Right cardiac atrium (tissue), 5 donors: Measurements from ENCODE around the gene ADM2. TPM values are rescaled to one million over a fixed set of nuclear protein-coding genes. Genes with fewer than 3 reads are reported as not detected.

Experiments
- ATAC-seq, 2 donors: fragments of 200-7000 bp; cut with Tn5 transposase; one replicate each; pipeline versions ENCODE4 v1.8.0 to v1.9.1; 2020; ENCODE audit warnings: moderate library complexity in 2 of 2, mild to moderate bottlenecking in 1 of 2
- DNase-seq, 3 donors: peaks; one replicate each; pipeline ENCODE4 v3.0.0-alpha.2; 2020
- H3K27ac ChIP-seq: one replicate; pipeline ENCODE4 v1.5.1; 2013; ENCODE audit warnings: mild to moderate bottlenecking, low read length, control low read depth, moderate library complexity
- H3K27me3 ChIP-seq: one replicate; pipeline ENCODE4 v1.6.1; 2013; ENCODE audit not compliant: control insufficient read depth, insufficient read depth
- H3K4me1 ChIP-seq: one replicate; pipeline ENCODE4 v1.6.1; 2013; ENCODE audit warnings: low read length; ENCODE audit not compliant: control insufficient read depth, insufficient read depth
- H3K4me3 ChIP-seq: one replicate; pipeline ENCODE4 v1.5.1; 2013; ENCODE audit warnings: low read length, control low read depth
- H3K9me3 ChIP-seq: one replicate; pipeline ENCODE4 v1.6.1; 2013; ENCODE audit warnings: low read length; ENCODE audit not compliant: control insufficient read depth
- WGBS: extraction: QIAGEN DNeasy Blood & Tissue Kit; methylation state at CpG from one replicate; pipeline ENCODE4 v1.1.7; 2013; 5-methylcytosine and 5-hydroxymethylcytosine counted together
- intact Hi-C, 4 donors: fragments of 100-400 bp; cut with DNase I; formaldehyde crosslinking; loops; one replicate each; pipeline versions ENCODE4 v1.11.0 to v1.14.0; 2022 to 2023
- polyA plus RNA-seq: library from polyadenylated mRNA; stranded (reverse); fragments of 200-250 nt; gene quantifications from one replicate; pipeline ENCODE4 v1.2.3, GENCODE V29; 2013
- total RNA-seq, 4 donors: library from RNA; stranded (reverse); fragmentation: NEBNext Ultra II Directional; extraction: Animal tissue kit (Norgen Biotek cat#: 25700); gene quantifications; one replicate each; pipeline ENCODE4 v1.2.1, GENCODE V29; 2021
- donor health status: healthy with polysubstance abuse.
- donor health status: DM: no; HTN: yes; CAD: no.
- donor health status: DM: no; HTN: no; CAD: no.
- donor health status: DM: no; HTN: yes; CAD: no; lungs with severe emphysema.
- donor health status: DM: yes; HTN: yes; CAD: no.

Gene ADM2
- total and polyA plus RNA-seq, 5 donors: 0.05 to 0.32 (median 0.11) TPM; not detected in 2

DNA sequence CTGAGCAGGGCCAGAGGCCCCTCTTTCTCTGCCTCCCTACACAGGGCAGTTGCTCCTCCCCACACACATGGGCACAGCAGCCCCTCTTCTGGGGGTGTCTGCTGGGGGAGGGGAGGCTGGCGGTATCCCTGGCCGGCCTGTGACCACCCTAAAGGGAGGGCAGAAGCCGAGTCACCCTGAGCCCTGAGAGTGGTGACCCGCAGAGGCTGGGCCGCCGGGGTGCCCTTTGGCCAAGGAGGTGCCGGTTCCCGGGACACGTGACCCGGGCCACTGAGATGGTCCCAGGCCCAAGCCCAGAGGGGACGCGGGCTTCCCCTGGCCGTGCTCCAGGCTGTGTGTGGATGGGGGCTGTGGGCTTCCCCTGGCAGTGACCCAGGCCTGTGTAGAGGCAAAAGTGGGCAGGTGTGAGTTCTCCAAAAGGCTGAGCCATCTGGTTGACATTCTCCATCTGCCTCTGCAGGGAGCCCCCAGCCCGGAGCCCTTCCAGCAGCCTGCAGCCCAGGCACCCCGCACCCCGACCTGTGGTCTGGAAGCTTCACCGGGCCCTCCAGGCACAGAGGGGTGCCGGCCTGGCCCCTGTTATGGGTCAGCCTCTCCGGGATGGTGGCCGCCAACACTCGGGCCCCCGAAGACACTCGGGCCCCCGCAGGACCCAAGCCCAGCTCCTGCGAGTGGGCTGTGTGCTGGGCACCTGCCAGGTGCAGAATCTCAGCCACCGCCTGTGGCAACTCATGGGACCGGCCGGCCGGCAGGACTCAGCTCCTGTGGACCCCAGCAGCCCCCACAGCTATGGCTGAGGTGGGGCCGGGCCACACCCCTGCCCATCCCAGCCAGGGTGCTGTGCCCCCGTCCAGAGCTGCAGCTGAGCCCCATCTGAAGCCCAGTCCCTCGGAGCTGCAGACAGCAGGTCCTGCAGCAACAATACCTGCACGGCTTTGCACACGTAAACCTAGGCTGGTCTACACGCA lies 1.0 kb downstream of the ADM2 start:
- peak in 1 of 2 donors; percentile 4 for ATAC-seq
- H3K4me1 ChIP-seq: no peaks in the 10 kb centered on the region
- DNase-seq: peak in 2 of 3 donors; percentile 58 to 63
- no peak overlapping the region for H3K4me3 ChIP-seq
- intact Hi-C loops: no loop called here
- no peaks in the 10 kb centered on the region for H3K27me3 ChIP-seq
- 63% methylated on average over 35 of the region's 35 CpGs for WGBS
- H3K9me3 ChIP-seq: no peaks in the 10 kb centered on the region
- no peak overlapping the region for H3K27ac ChIP-seq

- Histone ChIP-seq H3K4me3 (no peak overlapping the region), H3K9me3 (no peaks in the 10 kb centered on the region), H3K27ac (no peak overlapping the region), H3K27me3 (no peaks in the 10 kb centered on the region), H3K4me1 (no peaks in the 10 kb centered on the region)
- DNase-seq (peak in 1 of 3 donors; percentile 13), ATAC-seq (no peak)
- 87% methylated on average over 10 of the region's 10 CpGs for WGBS
- intact Hi-C loops: no loop called here
These were observed 1.8 kb downstream of the ADM2 start for GRCh38 chr22:50483106-50483505.

- DNase-seq: peak in 1 of 3 donors; percentile 31
- Histone ChIP-seq H3K27me3 (no peaks in the 10 kb centered on the region), H3K9me3 (no peaks in the 10 kb centered on the region), H3K4me1 (no peaks in the 10 kb centered on the region), H3K27ac (no peak overlapping the region), H3K4me3 (no peak overlapping the region)
- 89% methylated on average over 8 of the region's 8 CpGs for WGBS
- no peak for ATAC-seq
- intact Hi-C loops: no loop called here
These were observed 2.2 kb downstream of the ADM2 start for GRCh38 chr22:50483556-50483955.

DNA sequence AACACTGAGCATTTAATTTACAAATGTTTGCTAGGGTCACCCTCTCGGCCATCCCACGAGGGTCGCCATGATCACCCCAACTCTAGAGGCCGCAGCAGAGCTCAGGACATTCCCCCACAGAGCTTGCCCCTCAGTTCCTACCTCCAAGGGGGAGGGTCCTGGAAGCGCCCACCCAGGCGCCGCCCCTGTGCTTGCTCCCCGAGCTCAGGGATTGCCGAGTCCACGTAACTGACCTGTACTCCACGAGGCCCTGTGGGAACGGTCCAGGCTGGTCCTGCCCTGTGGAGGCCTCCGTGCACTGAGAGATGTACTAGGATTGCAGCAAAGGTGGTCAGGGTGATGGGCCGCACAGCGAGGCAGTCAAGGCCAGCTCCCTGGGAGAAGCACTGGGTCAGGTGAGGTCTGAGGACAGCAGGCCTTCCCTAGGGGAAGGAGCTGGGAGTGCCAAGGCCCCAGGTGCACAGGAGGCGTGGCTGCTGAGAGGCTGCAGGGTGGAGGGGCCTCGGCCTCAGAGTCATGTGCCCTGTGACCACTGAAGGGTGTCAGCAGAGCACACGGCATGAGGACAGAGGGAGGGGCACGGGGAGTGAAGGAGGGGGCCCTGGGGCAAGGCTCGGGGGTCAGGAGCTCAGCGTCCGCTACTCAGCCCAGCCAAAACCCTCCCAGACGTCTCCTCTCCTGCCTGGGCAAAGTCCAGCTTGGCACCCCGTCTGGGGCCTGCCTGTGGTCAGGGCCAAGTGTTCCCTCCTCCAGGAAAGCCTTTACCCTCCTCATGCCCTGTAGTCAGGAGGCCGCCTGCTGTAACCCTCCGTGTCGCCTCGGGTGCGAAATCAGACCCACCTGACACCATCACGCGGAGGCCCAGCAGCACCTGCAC lies 2.9 kb downstream of the ADM2 start:
- no peak overlapping the region for H3K4me3 ChIP-seq
- H3K27ac ChIP-seq: no peak overlapping the region
- intact Hi-C loops: no loop called here
- no peak for ATAC-seq
- no peaks in the 10 kb centered on the region for H3K4me1 ChIP-seq
- H3K9me3 ChIP-seq: no peaks in the 10 kb centered on the region
- DNase-seq: peak in 1 of 3 donors; percentile 48
- 85% methylated on average over 31 of the region's 31 CpGs for WGBS
- no peaks in the 10 kb centered on the region for H3K27me3 ChIP-seq

DNA sequence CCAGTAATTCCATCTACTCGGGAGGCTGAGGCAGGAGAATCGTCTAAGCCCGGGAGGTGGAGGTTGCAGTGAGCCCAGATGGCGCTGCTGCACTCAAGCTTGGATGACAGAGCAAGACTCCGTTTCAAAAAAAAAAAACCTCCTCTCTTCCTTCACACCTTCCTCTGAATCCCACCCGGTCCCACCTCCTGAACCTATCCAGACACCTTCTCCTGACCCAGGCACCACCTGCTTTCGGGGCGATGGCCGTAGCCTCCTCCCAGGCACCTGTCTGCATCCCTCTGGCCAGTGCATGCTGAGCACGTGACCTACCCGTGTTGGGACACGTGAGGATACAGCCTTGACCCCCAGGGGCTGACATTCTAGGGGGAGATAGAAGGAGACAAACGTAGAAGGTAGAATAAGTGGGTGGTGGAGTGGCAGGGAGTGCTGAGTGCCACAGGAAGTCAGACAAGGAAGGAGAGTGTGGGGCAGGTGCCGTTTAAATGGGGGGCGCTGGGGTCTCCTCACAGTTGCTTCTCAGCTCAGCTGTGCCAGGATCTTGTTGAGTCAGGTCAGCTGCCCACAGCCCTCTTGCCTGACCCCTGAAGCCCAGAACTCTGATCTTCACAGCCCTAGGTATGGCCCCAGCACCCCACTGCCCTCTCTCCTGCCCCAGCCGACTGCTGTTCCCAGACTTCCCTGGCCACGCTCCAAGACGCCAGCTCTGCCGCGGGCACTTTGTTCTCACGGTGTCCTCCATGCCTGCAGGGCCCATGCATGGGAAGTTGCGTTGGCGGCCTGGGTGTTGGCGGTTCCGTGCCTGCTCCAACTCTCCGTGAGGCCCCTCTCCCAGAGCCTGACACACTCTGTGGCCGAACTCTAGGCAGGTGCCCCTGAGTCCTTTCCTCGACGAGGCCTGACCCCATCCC lies 4.1 kb downstream of the ADM2 start:
- Histone ChIP-seq H3K9me3 (no peaks in the 10 kb centered on the region), H3K4me3 (no peak overlapping the region), H3K27me3 (no peaks in the 10 kb centered on the region), H3K27ac (no peak overlapping the region), H3K4me1 (no peaks in the 10 kb centered on the region)
- WGBS: 63% methylated on average over 29 of the region's 29 CpGs
- ATAC-seq (no peak), DNase-seq (peak in 1 of 3 donors; percentile 49)
- intact Hi-C loops: no loop called here

- intact Hi-C loops: no loop called here
- DNase-seq (peak in 1 of 3 donors; percentile 11), ATAC-seq (no peak)
- H3K4me1 ChIP-seq: no peaks in the 10 kb centered on the region
- no peaks in the 10 kb centered on the region for H3K27me3 ChIP-seq
- H3K9me3 ChIP-seq: no peaks in the 10 kb centered on the region
- H3K27ac ChIP-seq: no peak within 1 kb of the TSS
- no peak within 1 kb of the TSS for H3K4me3 ChIP-seq
- 64% methylated on average over 23 of the region's 23 CpGs for WGBS
These were observed 5.4 kb downstream of the ADM2 start, which contains the start of gene MIOX for GRCh38 chr22:50486561-50487289. MIOX (plus strand) TSS chr22:50486859; CDS start chr22:50486898, 39 bp downstream.

- peak in 1 of 3 donors; percentile 14 for DNase-seq
- intact Hi-C loops: no loop called here
- Histone ChIP-seq H3K4me3 (no peak overlapping the region), H3K27ac (no peak overlapping the region), H3K4me1 (no peaks in the 10 kb centered on the region), H3K9me3 (no peaks in the 10 kb centered on the region), H3K27me3 (no peaks in the 10 kb centered on the region)
- ATAC-seq: no peak
- WGBS: 78% methylated on average over 23 of the region's 23 CpGs
These were observed 6.1 kb downstream of the ADM2 start for GRCh38 chr22:50487290-50488005.

DNA sequence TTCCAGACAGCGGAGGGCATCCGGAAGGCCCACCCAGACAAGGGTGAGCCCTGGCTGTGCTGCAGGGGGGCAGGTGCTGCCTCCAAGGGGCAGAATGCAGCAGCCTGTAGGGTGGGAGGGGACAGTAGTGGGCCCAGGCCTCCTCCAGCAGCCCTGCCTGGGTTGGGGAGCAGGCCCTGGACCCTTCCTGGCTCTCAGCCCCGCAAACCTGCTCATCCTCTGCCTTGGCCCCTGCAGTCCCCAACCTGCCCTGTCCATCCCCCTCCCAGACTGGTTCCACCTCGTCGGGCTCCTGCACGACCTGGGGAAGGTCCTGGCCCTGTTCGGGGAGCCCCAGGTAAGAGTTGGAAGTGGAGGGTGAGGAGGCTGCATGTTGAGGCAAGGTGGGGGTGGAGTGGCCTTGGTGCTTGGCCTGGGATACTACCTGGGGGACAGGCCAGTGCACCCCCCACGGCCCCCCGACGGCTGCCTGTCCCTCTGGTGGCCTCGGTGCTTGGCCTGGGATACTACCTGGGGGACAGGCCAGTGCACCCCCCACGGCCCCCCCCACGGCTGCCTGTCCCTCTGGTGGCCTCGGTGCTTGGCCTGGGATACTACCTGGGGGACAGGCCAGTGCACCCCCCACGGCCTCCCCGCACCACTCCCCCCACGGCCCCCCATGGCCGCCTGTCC lies 6.8 kb downstream of the ADM2 start:
- ATAC-seq (peak in 1 of 2 donors; percentile 6), DNase-seq (peak in 1 of 3 donors; percentile 41)
- Histone ChIP-seq H3K4me3 (no peak overlapping the region), H3K9me3 (no peaks in the 10 kb centered on the region), H3K4me1 (no peaks in the 10 kb centered on the region), H3K27me3 (no peaks in the 10 kb centered on the region), H3K27ac (no peak overlapping the region)
- intact Hi-C loops: no loop called here
- WGBS: 80% methylated on average over 18 of the region's 18 CpGs

DNA sequence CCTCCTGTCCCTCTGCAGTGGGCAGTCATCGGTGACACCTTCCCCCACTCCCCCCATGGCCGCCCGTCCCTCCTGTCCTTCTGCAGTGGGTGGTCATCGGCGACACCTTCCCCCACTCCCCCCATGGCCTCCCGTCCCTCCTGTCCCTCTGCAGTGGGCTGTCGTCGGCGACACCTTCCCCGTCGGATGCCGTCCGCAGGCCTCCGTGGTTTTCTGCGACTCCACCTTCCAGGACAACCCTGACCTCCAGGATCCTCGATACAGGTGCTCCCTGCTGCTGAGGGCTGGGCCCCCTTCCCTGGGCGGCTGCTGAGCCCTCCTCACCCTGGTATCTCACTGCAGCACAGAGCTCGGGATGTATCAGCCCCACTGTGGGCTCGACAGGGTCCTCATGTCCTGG lies 7.5 kb downstream of the ADM2 start:
- ATAC-seq (no peak), DNase-seq (peak in 1 of 3 donors; percentile 17)
- Histone ChIP-seq H3K27ac (no peak overlapping the region), H3K4me1 (no peaks in the 10 kb centered on the region), H3K4me3 (no peak overlapping the region), H3K27me3 (no peaks in the 10 kb centered on the region), H3K9me3 (no peaks in the 10 kb centered on the region)
- WGBS: 66% methylated on average over 19 of the region's 19 CpGs
- intact Hi-C loops: no loop called here
